Activated gamma-delta T cell treated with Interleukin-2 at 50 U/mL for 16 hours (primary cell): ENCODE measurements around the gene SMTN.
"Not testable (repeated sequence)": the region's sequence is repeated elsewhere in the genome, so short reads cannot be mapped to it uniquely, and the experiment has no call there.

Experiments
- DNase-seq: peaks from one replicate; pipeline ENCODE4 v3.0.0-alpha.2; 2020

The SMTN gene

GRCh38 chr22:31106001-31106571 is 25.0 kb downstream of the SMTN start:
- DNase-seq: no peak

- no peak for DNase-seq
Measured at GRCh38 chr22:31106731-31107177, 25.6 kb downstream of the SMTN start.

GRCh38 chr22:31107178-31107893 is 26.2 kb downstream of the SMTN start, which contains the start of gene SELENOM:
Gene SELENOM, minus strand, starts transcription at chr22:31107568. Its CDS starts 63 bp downstream, at chr22:31107505.
- peak; percentile 78 for DNase-seq

GRCh38 chr22:31107894-31108218 is 26.7 kb downstream of the SMTN start:
- DNase-seq: no peak

- not testable (repeated sequence) for DNase-seq
Measured at GRCh38 chr22:31112547-31113091, 31.5 kb downstream of the SMTN start.

- DNase-seq: no peak
Measured at GRCh38 chr22:31118046-31118820, 37.1 kb downstream of the SMTN start.

GRCh38 chr22:31119026-31119717 is 38.1 kb downstream of the SMTN start:
- DNase-seq: no peak

- DNase-seq: no peak
Measured at GRCh38 chr22:31120230-31120629, 39.1 kb downstream of the SMTN start.

- no peak for DNase-seq
Measured at GRCh38 chr22:31120642-31121041, 39.5 kb downstream of the SMTN start.

- DNase-seq: no peak
Measured at GRCh38 chr22:31121403-31121802, 40.3 kb downstream of the SMTN start.

GRCh38 chr22:31122196-31122531 is 41.0 kb downstream of the SMTN start:
- no peak for DNase-seq

GRCh38 chr22:31122532-31123291 is 41.6 kb downstream of the SMTN start, which contains the start of gene INPP5J:
Gene INPP5J, plus strand, starts transcription at chr22:31122966. Its CDS starts 49 bp downstream, at chr22:31123015.
- DNase-seq: no peak

- no peak for DNase-seq
Measured at GRCh38 chr22:31123292-31123602, 42.1 kb downstream of the SMTN start.

GRCh38 chr22:31124290-31124689 is 43.2 kb downstream of the SMTN start:
- DNase-seq: no peak

GRCh38 chr22:31124811-31125465 is 43.8 kb downstream of the SMTN start:
- no peak for DNase-seq

- DNase-seq: no peak
Measured at GRCh38 chr22:31125521-31126117, 44.5 kb downstream of the SMTN start.

- no peak for DNase-seq
Measured at GRCh38 chr22:31126128-31126868, 45.2 kb downstream of the SMTN start.

GRCh38 chr22:31126869-31127175 is 45.7 kb downstream of the SMTN start:
- DNase-seq: no peak

- no peak for DNase-seq
Measured at GRCh38 chr22:31127181-31127772, 46.2 kb downstream of the SMTN start.

GRCh38 chr22:31128156-31128555 is 47.0 kb downstream of the SMTN start:
- DNase-seq: no peak

- no peak for DNase-seq
Measured at GRCh38 chr22:31130873-31131272, 49.8 kb downstream of the SMTN start.
